Colonic mucosa (tissue), 4 donors: ENCODE measurements around the gene OCIAD1. TPM values are rescaled to one million over a fixed set of nuclear protein-coding genes. Genes with fewer than 3 reads are reported as not detected.

ENCODE experiments used
- DNase-seq: peaks from one replicate; pipeline ENCODE4 v3.0.0-alpha.2; 2020
- H3K27ac ChIP-seq: fragments of 200-600 bp; one replicate; pipeline ENCODE4 v1.8.0; 2021
- H3K27me3 ChIP-seq: fragments of 200-600 bp; one replicate; pipeline ENCODE4 v1.8.0; 2021
- H3K36me3 ChIP-seq: fragments of 200-600 bp; one replicate; pipeline ENCODE4 v1.8.0; 2021
- H3K4me1 ChIP-seq: fragments of 200-600 bp; one replicate; pipeline ENCODE4 v1.8.0; 2021; ENCODE audit warnings: mild to moderate bottlenecking
- H3K4me3 ChIP-seq: fragments of 200-600 bp; one replicate; pipeline ENCODE4 v1.8.0; 2021
- H3K9ac ChIP-seq, 2 donors: one replicate each; pipeline ENCODE4 v1.7.0; 2013; ENCODE audit warnings: control low read depth in 2 of 2, low read depth in 2 of 2, low read length in 2 of 2
- H3K9me3 ChIP-seq: fragments of 200-600 bp; one replicate; pipeline ENCODE4 v1.8.0; 2021
- intact Hi-C: fragments of 100-400 bp; cut with DNase I; formaldehyde crosslinking; loops from one replicate; pipeline ENCODE4 v1.14.1; 2022
- total RNA-seq, 2 donors: library from RNA; stranded (reverse); fragmentation: NEBNext Ultra II Directional in 1 of 2; extraction: Animal tissue kit (Norgen Biotek cat#: 25700) in 1 of 2; gene quantifications; one replicate each; pipeline ENCODE4 v1.2.1, GENCODE V29; 2021
- TF ChIP-seq, protein P1 (sequence below): fragments of 200-600 bp; IDR thresholded peaks from one replicate; pipeline ENCODE4 v1.8.0; 2022; ENCODE audit warnings: antibody characterized with exemption, mild to moderate bottlenecking
- donor health status: healthy.
- donor health status: DM: no; HTN: no; CAD: no.
- donor health status: DM: no; HTN: no; CAD: no.

Gene OCIAD1
- total RNA-seq, 2 donors from 2014 or later, result 120 to 131 TPM

DNA sequence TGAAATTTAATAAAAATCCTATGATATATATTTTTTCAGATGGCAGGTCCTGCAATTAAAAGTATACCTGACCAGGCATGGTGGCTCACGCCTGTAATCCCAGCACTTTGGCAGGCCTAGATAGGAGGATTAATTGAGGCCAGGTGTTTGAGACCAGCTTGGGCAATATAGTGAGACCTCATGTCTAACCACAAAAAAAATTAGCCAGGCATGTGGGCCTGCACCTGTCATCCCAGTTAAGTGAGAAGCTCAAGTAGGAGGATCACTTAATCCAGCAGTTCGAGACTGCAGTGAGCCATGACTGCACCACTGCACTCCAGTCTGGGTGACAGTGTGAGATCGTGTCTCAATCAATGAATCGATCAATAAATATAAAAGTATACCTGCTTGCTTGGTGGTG is 73.2 kb downstream of the OCIAD1 start:
- intact Hi-C loops, result loop anchor here (10.0 kb wide), 1 partner anchor 129 kb away; no protein-coding TSS in a partner anchor
- Histone ChIP-seq H3K4me1 (no peaks in the 10 kb centered on the region), H3K27ac (no peak overlapping the region), H3K9me3 (no peaks in the 10 kb centered on the region), H3K4me3 (no peak overlapping the region), H3K36me3 (no peaks in the 10 kb centered on the region), H3K9ac (no peak overlapping the region), H3K27me3 (no peaks in the 10 kb centered on the region)
- DNase-seq, result no peak
- TF ChIP-seq, protein P1, sequence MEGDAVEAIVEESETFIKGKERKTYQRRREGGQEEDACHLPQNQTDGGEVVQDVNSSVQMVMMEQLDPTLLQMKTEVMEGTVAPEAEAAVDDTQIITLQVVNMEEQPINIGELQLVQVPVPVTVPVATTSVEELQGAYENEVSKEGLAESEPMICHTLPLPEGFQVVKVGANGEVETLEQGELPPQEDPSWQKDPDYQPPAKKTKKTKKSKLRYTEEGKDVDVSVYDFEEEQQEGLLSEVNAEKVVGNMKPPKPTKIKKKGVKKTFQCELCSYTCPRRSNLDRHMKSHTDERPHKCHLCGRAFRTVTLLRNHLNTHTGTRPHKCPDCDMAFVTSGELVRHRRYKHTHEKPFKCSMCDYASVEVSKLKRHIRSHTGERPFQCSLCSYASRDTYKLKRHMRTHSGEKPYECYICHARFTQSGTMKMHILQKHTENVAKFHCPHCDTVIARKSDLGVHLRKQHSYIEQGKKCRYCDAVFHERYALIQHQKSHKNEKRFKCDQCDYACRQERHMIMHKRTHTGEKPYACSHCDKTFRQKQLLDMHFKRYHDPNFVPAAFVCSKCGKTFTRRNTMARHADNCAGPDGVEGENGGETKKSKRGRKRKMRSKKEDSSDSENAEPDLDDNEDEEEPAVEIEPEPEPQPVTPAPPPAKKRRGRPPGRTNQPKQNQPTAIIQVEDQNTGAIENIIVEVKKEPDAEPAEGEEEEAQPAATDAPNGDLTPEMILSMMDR, result no peak

DNA sequence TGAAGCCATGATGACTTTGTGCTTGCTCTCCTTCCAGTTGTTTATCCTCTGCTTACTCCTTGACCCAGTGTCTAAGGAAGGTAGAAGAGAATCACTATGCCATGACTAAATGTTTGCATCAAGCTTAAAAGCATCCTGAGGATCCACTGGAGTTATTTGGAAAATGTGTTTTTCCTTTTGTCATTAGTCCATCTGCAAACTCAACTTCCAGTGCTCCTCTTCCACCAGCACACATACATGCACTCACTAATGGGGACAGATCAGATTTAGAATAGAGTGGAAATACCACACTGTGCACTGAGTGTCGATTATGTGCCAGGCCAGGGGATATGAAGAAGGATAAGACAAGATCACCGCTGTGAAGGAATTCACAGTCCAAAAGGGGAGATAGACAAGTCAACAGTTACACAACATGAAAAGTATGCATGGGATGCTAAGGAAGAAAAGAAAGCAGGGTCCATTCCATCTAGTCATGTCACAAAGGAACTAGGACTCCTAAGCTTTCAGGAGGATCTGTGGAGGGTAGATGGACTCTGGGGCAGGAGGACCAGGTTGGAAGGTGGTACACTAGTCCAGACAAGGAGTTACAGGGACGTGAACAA is 73.8 kb downstream of the OCIAD1 start:
- Histone ChIP-seq H3K9me3 (no peaks in the 10 kb centered on the region), H3K9ac (no peak overlapping the region), H3K36me3 (no peaks in the 10 kb centered on the region), H3K4me1 (no peaks in the 10 kb centered on the region), H3K27ac (no peak overlapping the region), H3K27me3 (no peaks in the 10 kb centered on the region), H3K4me3 (no peak overlapping the region)
- DNase-seq, result no peak
- TF ChIP-seq, protein P1, result no peak
- intact Hi-C loops, result loop anchor here (10.0 kb wide), 1 partner anchor 130 kb away; no protein-coding TSS in a partner anchor

DNA sequence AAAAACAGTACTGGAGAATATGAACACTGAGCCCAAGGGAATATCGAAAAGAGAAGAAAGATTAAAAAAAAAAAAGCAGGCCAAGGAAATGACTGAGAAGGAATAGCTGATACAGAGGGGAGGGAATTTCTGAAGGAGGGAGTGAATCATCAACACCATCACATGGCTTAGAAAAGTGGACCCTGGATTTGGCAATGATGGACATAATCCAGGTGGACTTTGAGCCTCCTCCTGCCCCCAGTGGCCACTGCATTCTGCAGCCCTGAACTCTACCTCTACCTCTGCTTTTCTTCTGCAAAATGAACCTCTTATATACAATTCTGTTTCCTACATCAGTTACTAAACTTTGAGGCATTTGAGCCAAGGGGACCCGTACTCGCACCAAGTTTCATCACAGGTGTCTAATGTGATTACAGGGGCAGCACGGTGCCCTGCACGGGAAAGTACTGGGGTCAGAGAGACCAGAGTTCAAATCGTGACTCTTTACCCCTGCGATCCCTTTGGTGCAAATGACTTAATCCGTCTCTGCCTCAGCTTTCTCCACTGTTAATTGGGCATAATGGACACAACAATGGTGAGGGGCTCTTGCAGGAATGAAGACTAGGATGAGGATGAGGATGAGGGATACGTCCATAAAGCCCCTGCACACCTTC is 74.6 kb downstream of the OCIAD1 start:
- intact Hi-C loops, result loop anchor here (10.0 kb wide), 1 partner anchor 131 kb away; no protein-coding TSS in a partner anchor
- H3K4me1 ChIP-seq, result no peaks in the 10 kb centered on the region

DNA sequence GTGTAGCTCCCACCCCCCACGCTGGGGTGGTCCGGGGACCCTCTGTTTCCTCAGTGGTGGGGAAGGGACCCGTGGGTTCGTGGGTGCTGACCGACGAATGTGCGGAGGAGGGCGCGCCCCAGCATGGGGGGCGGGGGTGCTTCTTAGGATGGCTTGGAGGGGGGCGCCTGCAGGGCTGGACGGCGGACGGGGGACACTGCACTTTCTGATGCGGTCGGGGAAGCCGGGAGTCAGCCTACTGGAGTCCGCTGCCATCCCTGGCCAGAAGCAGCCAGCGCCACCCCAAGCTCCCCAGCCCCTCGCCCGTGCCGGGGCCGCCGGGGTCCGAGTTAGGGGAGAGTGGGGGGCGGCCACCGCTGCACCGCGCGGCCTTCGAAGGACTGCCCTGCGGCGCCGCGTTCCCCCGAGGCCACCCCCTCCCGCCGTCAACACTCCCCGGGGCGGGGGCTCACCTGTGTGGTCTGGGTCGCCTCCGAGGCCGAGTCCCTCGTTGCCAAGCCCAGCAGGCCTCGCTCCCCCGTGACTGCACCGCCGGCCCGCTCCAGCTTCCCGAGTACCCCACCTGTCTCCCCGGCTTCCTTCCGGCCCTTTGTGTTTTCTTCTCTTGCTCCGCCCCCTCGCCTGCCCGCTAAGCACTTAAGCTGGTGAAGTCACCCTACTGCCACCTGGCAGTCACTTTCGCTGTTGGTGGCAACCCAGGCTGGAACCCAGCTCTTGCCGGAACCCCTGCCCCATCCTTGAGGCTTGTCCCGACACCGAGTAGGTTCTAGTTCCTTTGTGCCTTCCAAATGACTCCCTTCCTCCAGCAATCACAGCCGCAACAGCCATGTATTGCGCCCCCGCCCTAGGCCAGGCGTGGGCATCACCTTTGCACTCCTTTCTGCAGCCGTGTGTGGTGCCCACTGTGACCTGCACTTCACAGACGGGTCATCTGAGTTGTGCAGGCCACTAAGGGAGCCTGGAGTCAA is 75.6 kb downstream of the OCIAD1 start, which contains the start of gene OCIAD2:
Gene OCIAD2, minus strand, starts transcription at position 569 of the 968 bp plus-strand sequence. CDS start 2,225 bp downstream, outside the sequence.
- Histone ChIP-seq H3K36me3 (no peaks in the 10 kb centered on the region), H3K4me3 (peak within 1 kb of the TSS; percentile 93), H3K9ac (peak within 1 kb of the TSS; percentile 82 to 84), H3K27ac (peak within 1 kb of the TSS; percentile 71), H3K4me1 (no peaks in the 10 kb centered on the region), H3K27me3 (no peaks in the 10 kb centered on the region), H3K9me3 (no peaks in the 10 kb centered on the region)
- intact Hi-C loops, result loop anchor here (10.0 kb wide), 1 partner anchor 132 kb away; no protein-coding TSS in a partner anchor
- peak; percentile 89 for DNase-seq
- TF ChIP-seq, protein P1, result peak; percentile 23

More for the DNA sequence above, 74.6 kb downstream of the OCIAD1 start:
- DNase-seq, result peak; percentile 33
- TF ChIP-seq, protein P1, result no peak
- peak overlapping the region; percentile 82 to 84 for H3K9ac ChIP-seq
- H3K36me3 ChIP-seq, result no peaks in the 10 kb centered on the region
- no peaks in the 10 kb centered on the region for H3K27me3 ChIP-seq
- no peak overlapping the region for H3K27ac ChIP-seq
- H3K9me3 ChIP-seq, result no peaks in the 10 kb centered on the region
- H3K4me3 ChIP-seq, result peak overlapping the region; percentile 93
